SK-N-SH treated with all-trans-retinoic acid at 6 μM for 48 hours (cell line): ENCODE results near the gene SMYD3.
A peak's percentile ranks its signal among the peaks of the same experiment; 100 is the strongest.

ENCODE experiments used
- ATAC-seq: fragments of 200-7000 bp; cut with Tn5 transposase; 3 replicates; pipeline ENCODE4 v1.9.1; 2020; ENCODE audit warnings: mild to moderate bottlenecking, moderate library complexity
- ARNTL ChIP-seq: fragments of 450-650 bp; formaldehyde crosslinking; IDR thresholded peaks from 2 replicates; pipeline ENCODE4 v1.5.0; 2020; ENCODE audit warnings: low read depth, mild to moderate bottlenecking, moderate library complexity, borderline replicate concordance
- BACH2 ChIP-seq: fragments of 250-450 bp; sonication (Bioruptor Pico); IDR thresholded peaks from 2 replicates; pipeline ENCODE4 v1.9.0; 2021; ENCODE audit warnings: mild to moderate bottlenecking, borderline replicate concordance
- CREB5 ChIP-seq: fragments of 250-450 bp; sonication (Bioruptor Pico); IDR thresholded peaks from 2 replicates; pipeline ENCODE4 v1.5.1; 2020; ENCODE audit warnings: low read depth, mild to moderate bottlenecking, moderate library complexity
- CSDC2 ChIP-seq: fragments of 250-450 bp; sonication (Bioruptor Pico); IDR thresholded peaks from 2 replicates; pipeline ENCODE4 v1.5.0; 2020; ENCODE audit warnings: mild to moderate bottlenecking, moderate library complexity
- CSRNP3 ChIP-seq: fragments of 250-450 bp; sonication (Bioruptor Pico); IDR thresholded peaks from 2 replicates; pipeline ENCODE4 v1.5.1; 2021; ENCODE audit warnings: mild to moderate bottlenecking, moderate library complexity
- ESRRG ChIP-seq: fragments of 250-450 bp; sonication (Bioruptor Pico); IDR thresholded peaks from 2 replicates; pipeline ENCODE4 v1.6.1; 2021; ENCODE audit warnings: mild to moderate bottlenecking
- GLIS3 ChIP-seq: fragments of 250-450 bp; sonication (Bioruptor Pico); IDR thresholded peaks from 2 replicates; pipeline ENCODE4 v1.5.0; 2020; ENCODE audit warnings: mild to moderate bottlenecking, moderate library complexity
- ISL1 ChIP-seq: fragments of 250-450 bp; sonication (Bioruptor Pico); IDR thresholded peaks from 2 replicates; pipeline ENCODE4 v2.1.2; 2022; ENCODE audit warnings: mild to moderate bottlenecking, moderate library complexity
- OSR1 ChIP-seq: fragments of 250-450 bp; sonication (Bioruptor Pico); IDR thresholded peaks from 2 replicates; pipeline ENCODE4 v1.8.0; 2022; ENCODE audit warnings: moderate library complexity, mild to moderate bottlenecking, inconsistent platforms
- PATZ1 ChIP-seq: fragments of 250-450 bp; sonication (Bioruptor Pico); IDR thresholded peaks from 2 replicates; pipeline ENCODE4 v1.8.0; 2020; ENCODE audit warnings: mild to moderate bottlenecking, moderate library complexity, borderline replicate concordance
- POU6F1 ChIP-seq: fragments of 250-450 bp; sonication (Bioruptor Pico); IDR thresholded peaks from 2 replicates; pipeline ENCODE4 v1.8.0; 2021; ENCODE audit warnings: low read depth, mild to moderate bottlenecking, moderate library complexity, borderline replicate concordance
- PPARA ChIP-seq: fragments of 250-450 bp; sonication (Bioruptor Pico); IDR thresholded peaks from 2 replicates; pipeline ENCODE4 v1.5.0; 2020; ENCODE audit warnings: mild to moderate bottlenecking, borderline replicate concordance
- RARB ChIP-seq: fragments of 250-450 bp; sonication (Bioruptor Pico); IDR thresholded peaks from 2 replicates; pipeline ENCODE4 v1.8.0; 2021; ENCODE audit warnings: mild to moderate bottlenecking, moderate library complexity
- SNAI2 ChIP-seq: fragments of 250-450 bp; sonication (Bioruptor Pico); IDR thresholded peaks from 2 replicates; pipeline ENCODE4 v1.5.0; 2020; ENCODE audit warnings: mild to moderate bottlenecking, moderate library complexity
- TCF4 ChIP-seq: fragments of 250-450 bp; sonication (Bioruptor Pico); IDR thresholded peaks from 2 replicates; pipeline ENCODE4 v1.8.0; 2021; ENCODE audit warnings: mild to moderate bottlenecking, moderate library complexity, borderline replicate concordance
- TOX ChIP-seq: fragments of 250-450 bp; sonication (Bioruptor Pico); IDR thresholded peaks from 2 replicates; pipeline ENCODE4 v1.8.0; 2021; ENCODE audit warnings: mild to moderate bottlenecking, moderate library complexity, borderline replicate concordance
- TSHZ2 ChIP-seq: fragments of 250-450 bp; sonication (Bioruptor Pico); IDR thresholded peaks from 2 replicates; pipeline ENCODE4 v1.5.0; 2020; ENCODE audit warnings: mild to moderate bottlenecking, moderate library complexity
- ZC3H10 ChIP-seq: fragments of 250-450 bp; sonication (Bioruptor Pico); IDR thresholded peaks from 2 replicates; pipeline ENCODE4 v1.5.1; 2021; ENCODE audit warnings: mild to moderate bottlenecking, moderate library complexity
- ZFP3 ChIP-seq: fragments of 250-450 bp; sonication (Bioruptor Pico); IDR thresholded peaks from 2 replicates; pipeline ENCODE4 v1.5.0; 2020; ENCODE audit warnings: mild to moderate bottlenecking, moderate library complexity
- ZNF565 ChIP-seq: fragments of 450-650 bp; formaldehyde crosslinking; conservative IDR thresholded peaks from 2 replicates; pipeline ENCODE4 v1.5.0; 2020; ENCODE audit warnings: low read depth, mild to moderate bottlenecking, moderate library complexity
- ZNF70 ChIP-seq: fragments of 450-650 bp; formaldehyde crosslinking; IDR thresholded peaks from 2 replicates; pipeline ENCODE4 v1.5.0; 2020; ENCODE audit warnings: mild to moderate bottlenecking, moderate library complexity
- ZNF8 ChIP-seq: fragments of 450-650 bp; formaldehyde crosslinking; IDR thresholded peaks from 2 replicates; pipeline ENCODE4 v1.5.0; 2020; ENCODE audit warnings: mild to moderate bottlenecking, moderate library complexity

SMYD3 gene

GRCh38 chr1:246126580-246126979, 380.5 kb downstream of the SMYD3 start (continued):
- TF ChIP-seq SNAI2 (no peak), TSHZ2 (CRISPR knock-in tag) (no peak)
- TF ChIP-seq, all 23 proteins: peak for 0

GRCh38 chr1:246122071-246122470, 385.0 kb downstream of the SMYD3 start:
- TF ChIP-seq ZNF8 (CRISPR knock-in tag) (no peak), ESRRG (no peak), ZNF565 (CRISPR knock-in tag) (no peak)
- TF ChIP-seq, all 23 proteins: peak for 0
- ATAC-seq: no peak

- ATAC-seq: no peak
- TF ChIP-seq GLIS3 (CRISPR knock-in tag): no peak
- no peak for TF ChIP-seq OSR1
- TF ChIP-seq TSHZ2 (CRISPR knock-in tag): no peak
- no peak for TF ChIP-seq PPARA (CRISPR knock-in tag)
- no peak for TF ChIP-seq BACH2 (CRISPR knock-in tag)
- no peak for TF ChIP-seq TOX
- no peak for TF ChIP-seq ARNTL (CRISPR knock-in tag)
- TF ChIP-seq TCF4: no peak
- TF ChIP-seq RARB (CRISPR knock-in tag): no peak
- TF ChIP-seq, all 23 proteins: peak for 0
These were observed 385.5 kb downstream of the SMYD3 start for GRCh38 chr1:246121533-246121932.

GRCh38 chr1:246117066-246117791, 389.9 kb downstream of the SMYD3 start:
- peak; percentile 98 for ATAC-seq
- TF ChIP-seq ZNF8 (CRISPR knock-in tag): no peak
- no peak for TF ChIP-seq ZFP3 (CRISPR knock-in tag)
- TF ChIP-seq PPARA (CRISPR knock-in tag): no peak
- TF ChIP-seq CREB5 (CRISPR knock-in tag): no peak
- no peak for TF ChIP-seq ZNF70 (CRISPR knock-in tag)
- no peak for TF ChIP-seq ZC3H10
- no peak for TF ChIP-seq CSRNP3 (CRISPR knock-in tag)
- no peak for TF ChIP-seq ISL1 (CRISPR knock-in tag)
- TF ChIP-seq CSDC2 (CRISPR knock-in tag): no peak
- TF ChIP-seq TSHZ2 (CRISPR knock-in tag): no peak
- no peak for TF ChIP-seq PATZ1 (CRISPR knock-in tag)
- no peak for TF ChIP-seq POU6F1
- TF ChIP-seq ZNF565 (CRISPR knock-in tag): no peak
